ENCODE data around the gene EXOSC9. TPM values are rescaled to one million over a fixed set of nuclear protein-coding genes. Genes with fewer than 3 reads are reported as not detected.

Gene EXOSC9
- total and polyA plus RNA-seq, 8 donors = 10.4 to 162 (median 28.0) TPM

DNA sequence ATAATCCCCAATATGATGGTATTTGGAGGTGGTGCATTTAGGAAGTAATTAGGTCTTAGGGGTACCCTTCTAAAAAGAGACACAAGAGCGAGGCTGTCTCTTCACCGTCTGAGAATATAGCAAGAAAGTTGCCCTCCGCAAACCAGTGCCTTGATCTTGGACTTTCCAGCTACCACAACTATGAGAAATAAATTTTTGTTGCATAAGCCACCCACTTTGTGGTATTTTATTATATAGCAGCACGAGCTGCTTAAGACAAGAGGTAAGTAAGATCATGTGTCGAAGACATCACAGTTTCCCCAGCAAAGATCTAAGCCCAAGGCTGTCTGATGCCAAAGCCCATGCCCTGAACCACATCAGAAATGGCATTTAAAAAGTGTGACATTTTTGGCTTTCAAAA, 9.6 kb upstream of the EXOSC9 start:
- Histone ChIP-seq H3K27ac (no peak overlapping the region), H3K9me3 (no peaks in the 10 kb centered on the region), H3K4me1 (peaks cover 0 to 4% (median 0%) of the 10 kb centered on the region in 4 donors), H3K4me3 (no peak overlapping the region), H3K27me3 (peaks cover 0 to 14% (median 0%) of the 10 kb centered on the region in 3 donors), H3K36me3 (no peaks in the 10 kb centered on the region)
- 84 to 92% (median 89%) methylated on average over 5 of the region's 5 CpGs for WGBS, 5 donors
- no peak for DNase-seq
- intact Hi-C loops (cut with DNase I; ENCODE audit: low total_unique reads) = no loop called here
- TF ChIP-seq POLR2A (IDR thresholded peaks at IDR 0.05) (no peak), POLR2AphosphoS5 (IDR thresholded peaks at IDR 0.05) (no peak), EP300 (IDR thresholded peaks at IDR 0.05) (no peak)
- TF ChIP-seq, protein P1, sequence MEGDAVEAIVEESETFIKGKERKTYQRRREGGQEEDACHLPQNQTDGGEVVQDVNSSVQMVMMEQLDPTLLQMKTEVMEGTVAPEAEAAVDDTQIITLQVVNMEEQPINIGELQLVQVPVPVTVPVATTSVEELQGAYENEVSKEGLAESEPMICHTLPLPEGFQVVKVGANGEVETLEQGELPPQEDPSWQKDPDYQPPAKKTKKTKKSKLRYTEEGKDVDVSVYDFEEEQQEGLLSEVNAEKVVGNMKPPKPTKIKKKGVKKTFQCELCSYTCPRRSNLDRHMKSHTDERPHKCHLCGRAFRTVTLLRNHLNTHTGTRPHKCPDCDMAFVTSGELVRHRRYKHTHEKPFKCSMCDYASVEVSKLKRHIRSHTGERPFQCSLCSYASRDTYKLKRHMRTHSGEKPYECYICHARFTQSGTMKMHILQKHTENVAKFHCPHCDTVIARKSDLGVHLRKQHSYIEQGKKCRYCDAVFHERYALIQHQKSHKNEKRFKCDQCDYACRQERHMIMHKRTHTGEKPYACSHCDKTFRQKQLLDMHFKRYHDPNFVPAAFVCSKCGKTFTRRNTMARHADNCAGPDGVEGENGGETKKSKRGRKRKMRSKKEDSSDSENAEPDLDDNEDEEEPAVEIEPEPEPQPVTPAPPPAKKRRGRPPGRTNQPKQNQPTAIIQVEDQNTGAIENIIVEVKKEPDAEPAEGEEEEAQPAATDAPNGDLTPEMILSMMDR (IDR thresholded peaks at IDR 0.05) = no peak

DNA sequence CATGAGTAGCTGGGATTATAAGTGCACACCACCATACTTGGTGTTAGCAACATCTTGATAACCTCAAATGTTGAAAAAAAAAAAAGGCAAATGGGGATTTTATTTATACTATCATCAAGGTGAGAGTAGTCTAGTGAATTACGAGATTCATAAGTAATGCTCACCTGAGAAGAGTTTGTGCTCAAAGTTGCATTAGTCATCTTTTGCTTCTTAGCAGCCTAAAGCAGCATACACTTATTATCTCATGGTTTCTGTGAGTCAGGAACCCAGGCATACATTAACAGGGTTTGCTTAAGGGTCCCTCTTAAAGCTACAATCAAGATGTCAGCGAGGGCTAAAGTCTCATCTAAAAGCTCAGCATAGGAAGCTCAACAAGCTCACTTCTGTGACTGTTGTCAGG, 8.2 kb upstream of the EXOSC9 start:
- Histone ChIP-seq H3K4me3 (no peak overlapping the region), H3K27me3 (peaks cover 0 to 7% (median 0%) of the 10 kb centered on the region in 3 donors), H3K9me3 (no peaks in the 10 kb centered on the region), H3K27ac (no peak overlapping the region), H3K36me3 (no peaks in the 10 kb centered on the region), H3K4me1 (peaks cover 0 to 4% (median 0%) of the 10 kb centered on the region in 4 donors)
- intact Hi-C loops (cut with DNase I; ENCODE audit: low total_unique reads) = no loop called here
- TF ChIP-seq, protein P1 (IDR thresholded peaks at IDR 0.05) = no peak
- no peak for TF ChIP-seq EP300 (IDR thresholded peaks at IDR 0.05)
- TF ChIP-seq POLR2A (IDR thresholded peaks at IDR 0.05) = no peak
- TF ChIP-seq POLR2AphosphoS5 (IDR thresholded peaks at IDR 0.05) = no peak
- no peak for DNase-seq
- WGBS, 5 donors = 75 to 91% (median 85%) methylated on average over 2 of the region's 2 CpGs

DNA sequence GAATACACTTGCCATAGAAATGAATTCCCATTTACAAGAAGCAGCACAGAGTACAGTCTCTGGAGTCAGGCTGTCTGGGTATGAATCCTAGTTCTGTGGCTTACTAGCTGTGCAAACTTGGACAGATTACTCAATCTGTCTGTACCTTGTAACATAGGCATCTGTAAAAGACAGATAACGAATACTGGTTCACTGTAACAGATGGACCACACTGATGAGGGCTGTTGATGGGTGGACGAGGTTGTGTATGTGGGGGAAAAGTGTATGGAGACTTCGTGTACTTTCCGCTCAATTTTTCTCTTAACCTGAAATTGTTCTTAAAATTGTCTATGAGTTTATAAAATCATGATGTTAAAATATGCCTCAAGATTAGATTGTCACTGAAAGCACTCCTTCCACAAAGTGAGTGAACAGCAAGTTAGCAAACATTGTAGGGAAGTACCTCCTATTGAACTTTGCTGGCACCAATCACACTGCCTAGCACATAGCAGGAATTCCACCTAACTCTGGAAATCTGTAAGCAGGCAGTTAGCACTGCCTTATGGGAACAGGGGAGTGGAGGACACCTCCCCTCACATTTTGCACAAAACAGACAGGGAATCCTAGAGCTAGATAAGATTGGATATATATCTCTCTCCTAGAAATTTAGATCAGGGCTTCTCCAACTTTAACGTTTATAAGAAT, 6.5 kb upstream of the EXOSC9 start:
- Histone ChIP-seq H3K27ac (no peak overlapping the region), H3K4me1 (peaks cover 0 to 4% (median 0%) of the 10 kb centered on the region in 4 donors), H3K36me3 (no peaks in the 10 kb centered on the region), H3K4me3 (no peak overlapping the region), H3K9me3 (no peaks in the 10 kb centered on the region), H3K27me3 (peaks cover 0 to 6% (median 0%) of the 10 kb centered on the region in 3 donors)
- WGBS, 5 donors = 37 to 62% (median 41%) methylated on average over 5 of the region's 5 CpGs
- peak in 1 of 2 donors; percentile 35 for DNase-seq
- intact Hi-C loops (cut with DNase I; ENCODE audit: low total_unique reads) = no loop called here
- TF ChIP-seq EP300 (IDR thresholded peaks at IDR 0.05) = no peak
- TF ChIP-seq, protein P1 (IDR thresholded peaks at IDR 0.05) = no peak
- TF ChIP-seq POLR2AphosphoS5 (IDR thresholded peaks at IDR 0.05) = no peak
- TF ChIP-seq POLR2A (IDR thresholded peaks at IDR 0.05) = no peak

DNA sequence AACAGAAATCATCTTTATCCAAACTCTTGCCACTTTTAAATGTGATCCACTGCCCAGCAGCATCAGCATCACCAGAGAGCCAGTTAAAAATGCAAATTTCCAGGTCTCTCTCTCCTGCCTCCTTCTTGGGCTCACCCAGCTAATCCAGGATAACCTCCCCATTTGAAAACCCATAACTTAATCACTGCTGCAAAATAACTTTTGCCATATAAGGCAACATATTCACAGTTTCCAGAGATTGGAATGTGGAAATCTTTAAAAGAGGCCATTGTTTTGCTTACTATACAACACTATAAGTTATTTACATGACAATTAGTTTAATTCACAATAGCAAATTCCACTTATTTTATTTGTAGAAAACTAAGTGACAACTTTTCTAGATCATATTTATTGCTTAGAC, 4.8 kb upstream of the EXOSC9 start:
- H3K9me3 ChIP-seq = no peaks in the 10 kb centered on the region
- TF ChIP-seq, protein P1 (IDR thresholded peaks at IDR 0.05) = no peak
- peaks cover 0 to 9% (median 7%) of the 10 kb centered on the region in 4 donors for H3K4me1 ChIP-seq
- peaks cover 0 to 6% (median 0%) of the 10 kb centered on the region in 3 donors for H3K27me3 ChIP-seq
- no peak overlapping the region for H3K27ac ChIP-seq
- DNase-seq = no peak
- H3K36me3 ChIP-seq = no peaks in the 10 kb centered on the region
- no peak overlapping the region for H3K4me3 ChIP-seq
- intact Hi-C loops (cut with DNase I; ENCODE audit: low total_unique reads) = no loop called here

Data from stomach (tissue), 9 donors.